Loucy (cell line): ENCODE results near the gene TPBGL.
A peak's percentile ranks its signal among the peaks of the same experiment; 100 is the strongest.

Experiments
- H2AFZ ChIP-seq: fragments of 200-600 bp; sonication (generic); 2 replicates; pipeline ENCODE4 v1.6.0; 2016; ENCODE audit warnings: antibody characterized with exemption, mild to moderate bottlenecking, low read length, moderate library complexity
- H3F3A ChIP-seq: fragments of 200-600 bp; 2 replicates; pipeline ENCODE4 v1.6.0; 2016; ENCODE audit warnings: antibody characterized with exemption, low read depth, mild to moderate bottlenecking
- H3K27me3 ChIP-seq: fragments of 200-600 bp; sonication (generic); 2 replicates; pipeline ENCODE4 v1.6.1; 2014; ENCODE audit warnings: low read length, mild to moderate bottlenecking; ENCODE audit not compliant: insufficient read depth, poor library complexity, severe bottlenecking
- H3K36me3 ChIP-seq: fragments of 200-600 bp; sonication (generic); 2 replicates; pipeline ENCODE4 v1.6.1; 2016; ENCODE audit warnings: low read length; ENCODE audit not compliant: insufficient read depth
- H3K4me1 ChIP-seq: fragments of 200-600 bp; sonication (generic); 2 replicates; pipeline ENCODE4 v1.5.1; 2014; ENCODE audit warnings: low read length, mild to moderate bottlenecking; ENCODE audit not compliant: insufficient read depth, poor library complexity, severe bottlenecking
- H3K4me2 ChIP-seq: fragments of 200-600 bp; sonication (generic); 2 replicates; pipeline ENCODE4 v1.6.0; 2014; ENCODE audit warnings: antibody characterized with exemption, low read length, low read depth, mild to moderate bottlenecking; ENCODE audit not compliant: poor library complexity, severe bottlenecking
- H3K4me3 ChIP-seq: fragments of 200-600 bp; sonication (generic); 2 replicates; pipeline ENCODE4 v1.5.1; 2014; ENCODE audit warnings: low read length, mild to moderate bottlenecking, mixed read lengths; ENCODE audit not compliant: poor library complexity, severe bottlenecking
- H3K79me2 ChIP-seq: fragments of 200-600 bp; sonication (generic); 2 replicates; pipeline ENCODE4 v1.6.1; 2014; ENCODE audit warnings: low read length; ENCODE audit not compliant: insufficient read depth
- H3K9ac ChIP-seq: fragments of 200-600 bp; sonication (generic); 2 replicates; pipeline ENCODE4 v1.6.0; 2014; ENCODE audit warnings: mild to moderate bottlenecking, low read depth, low read length, moderate library complexity; ENCODE audit not compliant: poor library complexity, severe bottlenecking
- H3K9me2 ChIP-seq: fragments of 200-600 bp; sonication (generic); replicated peaks from 2 replicates; pipeline ENCODE4 v1.6.1; 2016; ENCODE audit warnings: low read depth, low read length, mixed read lengths
- H3K9me3 ChIP-seq: fragments of 200-600 bp; sonication (generic); 2 replicates; pipeline ENCODE4 v1.6.1; 2014; ENCODE audit warnings: mild to moderate bottlenecking, antibody characterized with exemption, low read length, low read depth; ENCODE audit not compliant: insufficient read depth
- H4K20me1 ChIP-seq: fragments of 200-600 bp; sonication (generic); 2 replicates; pipeline ENCODE4 v1.6.0; 2014; ENCODE audit warnings: antibody characterized with exemption, low read length, mild to moderate bottlenecking; ENCODE audit not compliant: insufficient read depth, poor library complexity, severe bottlenecking
- CTCF ChIP-seq: fragments of 200-600 bp; sonication (generic); conservative IDR thresholded peaks from 2 replicates; pipeline ENCODE4 v1.5.1; 2014; ENCODE audit warnings: mild to moderate bottlenecking, antibody characterized with exemption, low read length
- EZH2phosphoT487 ChIP-seq: fragments of 200-600 bp; IDR thresholded peaks from 2 replicates; pipeline ENCODE4 v1.6.1; 2018; ENCODE audit warnings: antibody characterized with exemption, mild to moderate bottlenecking, moderate library complexity, borderline replicate concordance

The TPBGL gene

GRCh38 chr11:75208446-75208845 lies 32.1 kb upstream of the TPBGL start:
- Histone ChIP-seq H3K4me2 (no peak overlapping the region), H3K4me1 (no peaks in the 10 kb centered on the region), H3K27me3 (no peaks in the 10 kb centered on the region), H3K36me3 (no peaks in the 10 kb centered on the region), H3K79me2 (no peaks in the 10 kb centered on the region), H4K20me1 (no peaks in the 10 kb centered on the region), H2AFZ (no peak overlapping the region), H3K9me3 (no peaks in the 10 kb centered on the region), H3K9me2 (no peaks in the 10 kb centered on the region), H3K9ac (no peak overlapping the region), H3K4me3 (no peak overlapping the region), H3F3A (no peaks in the 10 kb centered on the region)
- no peak for TF ChIP-seq EZH2phosphoT487
- TF ChIP-seq CTCF: no peak

GRCh38 chr11:75212411-75212810 lies 28.2 kb upstream of the TPBGL start:
- H3K9me3 ChIP-seq: no peaks in the 10 kb centered on the region
- no peaks in the 10 kb centered on the region for H3F3A ChIP-seq
- no peaks in the 10 kb centered on the region for H3K27me3 ChIP-seq
- TF ChIP-seq EZH2phosphoT487 (no peak), CTCF (no peak)
- no peaks in the 10 kb centered on the region for H3K36me3 ChIP-seq
- no peak overlapping the region for H3K9ac ChIP-seq
- no peaks in the 10 kb centered on the region for H4K20me1 ChIP-seq
- no peak overlapping the region for H3K4me2 ChIP-seq
- no peak overlapping the region for H3K4me3 ChIP-seq
- H2AFZ ChIP-seq: no peak overlapping the region
- H3K4me1 ChIP-seq: no peaks in the 10 kb centered on the region
- no peaks in the 10 kb centered on the region for H3K9me2 ChIP-seq
- H3K79me2 ChIP-seq: no peaks in the 10 kb centered on the region

GRCh38 chr11:75214411-75214821 lies 26.2 kb upstream of the TPBGL start:
- TF ChIP-seq EZH2phosphoT487 (no peak), CTCF (peak; percentile 56)
- Histone ChIP-seq H3F3A (no peaks in the 10 kb centered on the region), H3K4me1 (no peaks in the 10 kb centered on the region), H3K27me3 (no peaks in the 10 kb centered on the region), H3K9ac (no peak overlapping the region), H2AFZ (no peak overlapping the region), H3K4me3 (no peak overlapping the region), H3K9me2 (no peaks in the 10 kb centered on the region), H3K4me2 (no peak overlapping the region), H3K36me3 (no peaks in the 10 kb centered on the region), H4K20me1 (no peaks in the 10 kb centered on the region), H3K9me3 (no peaks in the 10 kb centered on the region), H3K79me2 (no peaks in the 10 kb centered on the region)
